Left hindlimb (tissue), 1 donor: ENCODE measurements around the gene HDGFL3.
"Not testable (repeated sequence)": the region's sequence is repeated elsewhere in the genome, so short reads cannot be mapped to it uniquely, and the experiment has no call there.

Experiments used
- DNase-seq: peaks from one replicate; pipeline ENCODE4 v3.0.0-alpha.2; 2018

Gene HDGFL3

GRCh38 chr15:83207660-83208366, at the start of gene HDGFL3:
HDGFL3 (minus strand) TSS chr15:83207823; CDS start chr15:83207414, 409 bp downstream.
- peak; percentile 83 for DNase-seq

- no peak for DNase-seq
These were observed 43.2 kb upstream of the HDGFL3 start for GRCh38 chr15:83250781-83251180.

- DNase-seq, result no peak
These were observed 41.4 kb upstream of the HDGFL3 start for GRCh38 chr15:83249030-83249343.

- DNase-seq, result no peak
These were observed 40.8 kb upstream of the HDGFL3 start for GRCh38 chr15:83248151-83249029.

- no peak for DNase-seq
These were observed 36.0 kb upstream of the HDGFL3 start for GRCh38 chr15:83243634-83244033.

- DNase-seq, result no peak
These were observed 22.6 kb upstream of the HDGFL3 start for GRCh38 chr15:83230242-83230641.

GRCh38 chr15:83225449-83225848, 17.8 kb upstream of the HDGFL3 start:
- DNase-seq, result no peak

- DNase-seq, result not testable (repeated sequence)
These were observed 14.2 kb upstream of the HDGFL3 start for GRCh38 chr15:83221781-83222180.

GRCh38 chr15:83219026-83219425, 11.4 kb upstream of the HDGFL3 start:
- DNase-seq, result no peak

- DNase-seq, result no peak
These were observed 7.7 kb upstream of the HDGFL3 start for GRCh38 chr15:83215306-83215705.

GRCh38 chr15:83210619-83211018, 3.0 kb upstream of the HDGFL3 start:
- no peak for DNase-seq

GRCh38 chr15:83209333-83209732, 1.7 kb upstream of the HDGFL3 start:
- DNase-seq, result no peak

GRCh38 chr15:83208367-83208661, 691 bp upstream of the HDGFL3 start:
- no peak for DNase-seq

GRCh38 chr15:83207009-83207659, 489 bp downstream of the HDGFL3 start:
- DNase-seq, result peak; percentile 70

- DNase-seq, result peak; percentile 64
These were observed 1.1 kb downstream of the HDGFL3 start for GRCh38 chr15:83206526-83207008.

- no peak for DNase-seq
These were observed 1.8 kb downstream of the HDGFL3 start for GRCh38 chr15:83205725-83206324.

- no peak for DNase-seq
These were observed 2.9 kb downstream of the HDGFL3 start for GRCh38 chr15:83204697-83205096.

- no peak for DNase-seq
These were observed 4.1 kb downstream of the HDGFL3 start for GRCh38 chr15:83203543-83203942.

- no peak for DNase-seq
These were observed 7.0 kb downstream of the HDGFL3 start for GRCh38 chr15:83200589-83200988.

- no peak for DNase-seq
These were observed 7.5 kb downstream of the HDGFL3 start for GRCh38 chr15:83200162-83200561.

GRCh38 chr15:83199288-83199687, 8.3 kb downstream of the HDGFL3 start:
- DNase-seq, result no peak

- no peak for DNase-seq
These were observed 9.1 kb downstream of the HDGFL3 start for GRCh38 chr15:83198476-83198875.

- no peak for DNase-seq
These were observed 13.1 kb downstream of the HDGFL3 start for GRCh38 chr15:83194528-83194927.
